Activated CD8-positive, alpha-beta T cell treated with anti-CD3 and anti-CD28 coated beads for 36 hours (primary cell): Measurements from ENCODE around the gene NACC1. TPM values are rescaled to one million over a fixed set of nuclear protein-coding genes. Genes with fewer than 3 reads are reported as not detected.

Experiments used
- ATAC-seq: fragments of 200-7000 bp; cut with Tn5 transposase; one replicate; pipeline ENCODE4 v1.10.0; 2021; ENCODE audit warnings: mild to moderate bottlenecking, moderate library complexity
- CTCF ChIA-PET: fragments of 350-600 bp; sonication (Branson Sonifier 250); formaldehyde crosslinking; loops from one replicate; lab custom pipeline; 2021; ENCODE audit warnings: antibody characterized with exemption; lab: Charles Lee
- POLR2A ChIA-PET: fragments of 350-600 bp; sonication (Branson Sonifier 250); formaldehyde crosslinking; loops from one replicate; lab custom pipeline; 2021; ENCODE audit warnings: antibody characterized with exemption; lab: Charles Lee
- DNase-seq: peaks from one replicate; pipeline ENCODE4 v3.0.0-alpha.2; 2020
- H3K27ac Mint-ChIP-seq: one replicate; pipeline ENCODE4 v1.8.0; 2021; ENCODE audit warnings: mild to moderate bottlenecking, mixed read lengths
- H3K27me3 Mint-ChIP-seq: one replicate; pipeline ENCODE4 v1.8.0; 2021; ENCODE audit warnings: mixed read lengths
- H3K36me3 Mint-ChIP-seq: one replicate; pipeline ENCODE4 v1.8.0; 2021; ENCODE audit warnings: low read depth, mixed read lengths
- H3K4me1 Mint-ChIP-seq: one replicate; pipeline ENCODE4 v1.8.0; 2021; ENCODE audit warnings: low read depth, mixed read lengths
- H3K4me3 Mint-ChIP-seq: one replicate; pipeline ENCODE4 v1.8.0; 2021; ENCODE audit warnings: mild to moderate bottlenecking, moderate library complexity, mixed read lengths
- H3K9me3 Mint-ChIP-seq: one replicate; pipeline ENCODE4 v1.8.0; 2021; ENCODE audit warnings: mixed read lengths
- intact Hi-C: fragments of 100-400 bp; cut with micrococcal nuclease; formaldehyde crosslinking; loops from one replicate; pipeline ENCODE4 v1.10.0; 2022
- total RNA-seq, 2 experiments: library from RNA; stranded (reverse); gene quantifications; one replicate each; pipeline ENCODE4 v1.2.3, GENCODE V29; 2021
- TF ChIP-seq, protein P1 (sequence below): fragments of 200-600 bp; IDR thresholded peaks from one replicate; pipeline ENCODE4 v1.8.0; 2022; ENCODE audit warnings: antibody characterized with exemption, mild to moderate bottlenecking

NACC1 gene
- total RNA-seq, 2 experiments from 2014 or later: 73.8 to 87.5 TPM

DNA sequence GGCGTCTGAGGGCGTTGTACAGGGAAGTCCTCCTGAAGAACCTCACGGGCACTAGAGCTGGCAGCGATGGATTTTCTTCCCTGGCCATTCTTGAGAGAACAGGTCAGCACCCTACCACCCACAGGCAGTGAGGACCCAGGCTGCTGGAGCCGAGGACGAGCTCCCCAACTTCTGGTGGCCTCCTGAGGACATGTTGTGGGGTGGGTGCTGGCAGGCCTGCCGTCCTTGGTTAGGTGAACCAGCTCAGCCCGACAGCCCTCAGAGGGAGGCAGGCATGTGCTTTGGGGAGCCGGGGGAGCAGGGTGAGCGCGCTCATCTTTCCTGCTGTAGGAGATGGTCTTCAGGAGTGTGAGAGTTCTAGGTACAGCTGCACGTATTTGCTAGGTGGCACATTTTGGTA lies 30.8 kb upstream of the NACC1 start:
- ChIA-PET POLR2A (interaction anchor here (0.9 kb wide), 1 partner anchor 10 kb away, joined by 3 read pairs; no protein-coding TSS in a partner anchor), CTCF (interaction anchor here (1.0 to 2.1 kb wide), 3 partner anchors 54 to 122 kb away, joined by 3 to 12 read pairs (median 5); no protein-coding TSS in a partner anchor)
- Mint-ChIP-seq H3K9me3 (no peaks in the 10 kb centered on the region), H3K27me3 (no peaks in the 10 kb centered on the region), H3K27ac (no peak overlapping the region), H3K36me3 (no peaks in the 10 kb centered on the region), H3K4me1 (no peaks in the 10 kb centered on the region), H3K4me3 (no peak overlapping the region)
- no peak for ATAC-seq
- TF ChIP-seq, protein P1, sequence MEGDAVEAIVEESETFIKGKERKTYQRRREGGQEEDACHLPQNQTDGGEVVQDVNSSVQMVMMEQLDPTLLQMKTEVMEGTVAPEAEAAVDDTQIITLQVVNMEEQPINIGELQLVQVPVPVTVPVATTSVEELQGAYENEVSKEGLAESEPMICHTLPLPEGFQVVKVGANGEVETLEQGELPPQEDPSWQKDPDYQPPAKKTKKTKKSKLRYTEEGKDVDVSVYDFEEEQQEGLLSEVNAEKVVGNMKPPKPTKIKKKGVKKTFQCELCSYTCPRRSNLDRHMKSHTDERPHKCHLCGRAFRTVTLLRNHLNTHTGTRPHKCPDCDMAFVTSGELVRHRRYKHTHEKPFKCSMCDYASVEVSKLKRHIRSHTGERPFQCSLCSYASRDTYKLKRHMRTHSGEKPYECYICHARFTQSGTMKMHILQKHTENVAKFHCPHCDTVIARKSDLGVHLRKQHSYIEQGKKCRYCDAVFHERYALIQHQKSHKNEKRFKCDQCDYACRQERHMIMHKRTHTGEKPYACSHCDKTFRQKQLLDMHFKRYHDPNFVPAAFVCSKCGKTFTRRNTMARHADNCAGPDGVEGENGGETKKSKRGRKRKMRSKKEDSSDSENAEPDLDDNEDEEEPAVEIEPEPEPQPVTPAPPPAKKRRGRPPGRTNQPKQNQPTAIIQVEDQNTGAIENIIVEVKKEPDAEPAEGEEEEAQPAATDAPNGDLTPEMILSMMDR: no peak
- intact Hi-C loops: no loop called here
- no peak for DNase-seq

DNA sequence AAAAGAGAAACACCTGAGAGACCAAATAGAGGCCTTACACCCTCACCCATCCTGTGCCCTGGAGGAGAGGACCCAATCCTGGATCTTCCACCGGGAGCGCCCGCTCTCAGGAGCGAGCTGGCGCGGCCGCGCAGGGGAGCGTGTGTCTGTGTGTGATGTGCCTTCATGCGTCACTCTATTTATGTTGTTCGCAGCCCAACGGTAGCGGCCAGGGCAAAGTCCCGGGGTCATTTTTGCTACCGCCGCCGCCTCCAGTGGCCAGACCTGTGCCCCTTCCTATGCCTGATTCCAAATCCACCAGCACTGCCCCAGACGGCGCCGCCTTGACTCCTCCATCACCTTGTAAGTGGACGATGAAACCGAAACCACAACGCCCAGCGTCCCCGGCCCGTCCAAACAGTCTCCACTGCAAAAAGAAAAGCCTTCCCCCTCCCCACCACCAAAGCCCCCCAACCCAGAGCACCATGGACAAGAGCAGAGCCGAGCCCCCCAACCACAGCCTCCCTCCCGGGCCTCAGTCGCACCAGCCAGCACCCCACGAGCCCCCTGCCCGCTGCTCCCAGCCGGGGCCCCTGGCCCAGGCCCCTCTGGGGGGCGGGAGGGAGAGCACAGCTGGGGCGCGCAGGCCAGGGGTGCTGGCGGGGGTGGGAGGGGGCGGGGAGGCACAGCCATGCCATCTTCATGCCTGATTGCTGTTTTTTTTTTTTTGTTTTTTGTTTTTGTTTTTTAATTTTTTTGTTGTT lies 30.1 kb upstream of the NACC1 start:
- H3K4me1 Mint-ChIP-seq: no peaks in the 10 kb centered on the region
- H3K4me3 Mint-ChIP-seq: no peak overlapping the region
- no peaks in the 10 kb centered on the region for H3K27me3 Mint-ChIP-seq
- H3K9me3 Mint-ChIP-seq: no peaks in the 10 kb centered on the region
- CTCF ChIA-PET: interaction anchor here (1.0 to 2.1 kb wide), 3 partner anchors 55 to 122 kb away, joined by 3 to 12 read pairs (median 5); no protein-coding TSS in a partner anchor
- H3K27ac Mint-ChIP-seq: no peak overlapping the region
- ATAC-seq (no peak), DNase-seq (no peak)
- intact Hi-C loops: no loop called here
- H3K36me3 Mint-ChIP-seq: no peaks in the 10 kb centered on the region
- POLR2A ChIA-PET: interaction anchor here (0.9 kb wide), 1 partner anchor 11 kb away, joined by 3 read pairs; no protein-coding TSS in a partner anchor
- TF ChIP-seq, protein P1: no peak

DNA sequence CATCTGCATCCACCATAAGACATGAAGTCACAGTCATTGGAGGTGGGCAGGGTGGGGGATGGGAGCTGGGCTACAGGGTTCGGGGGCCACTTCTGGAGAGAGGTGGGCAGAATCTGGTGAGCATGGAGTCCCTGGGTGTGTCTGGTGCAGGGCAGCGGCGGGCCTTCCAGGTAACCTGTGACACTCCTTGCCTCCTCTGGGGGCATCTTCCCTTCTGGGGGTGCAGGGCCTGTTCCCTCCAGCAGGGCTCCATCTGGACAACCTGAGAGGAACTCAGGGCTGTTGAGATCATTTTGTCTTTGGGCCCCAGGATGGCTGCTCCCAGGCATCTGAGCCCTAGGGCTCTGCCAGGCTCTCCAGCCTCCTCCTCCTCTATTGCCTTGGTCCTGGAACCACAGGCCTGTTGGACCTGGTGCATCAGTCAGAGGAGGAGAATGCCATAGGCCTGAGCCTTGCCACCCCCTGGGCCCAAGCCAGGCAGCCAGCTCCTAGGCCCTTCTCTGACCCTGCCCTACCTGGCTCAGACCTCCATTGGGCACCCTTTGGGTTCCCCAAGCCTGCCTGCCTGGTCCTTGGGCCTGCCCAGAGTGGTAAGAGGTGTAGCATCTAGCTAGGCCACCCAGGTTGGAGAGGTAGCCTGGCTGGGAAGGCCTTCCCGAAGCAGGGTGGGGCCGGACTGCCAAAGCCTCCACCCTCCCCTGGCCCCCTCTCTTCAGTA lies 28.8 kb upstream of the NACC1 start:
- H3K27me3 Mint-ChIP-seq: peaks cover under 1% of the 10 kb centered on the region
- H3K4me3 Mint-ChIP-seq: no peak overlapping the region
- DNase-seq (peak; percentile 51), ATAC-seq (peak; percentile 76)
- H3K36me3 Mint-ChIP-seq: no peaks in the 10 kb centered on the region
- POLR2A ChIA-PET: no interaction called here
- TF ChIP-seq, protein P1: peak; percentile 56
- H3K4me1 Mint-ChIP-seq: no peaks in the 10 kb centered on the region
- no peak overlapping the region for H3K27ac Mint-ChIP-seq
- no peaks in the 10 kb centered on the region for H3K9me3 Mint-ChIP-seq
- intact Hi-C loops: no loop called here
- CTCF ChIA-PET: interaction anchor here (0.7 to 7.4 kb wide), 3 partner anchors 16 to 112 kb away, joined by 3 to 116 read pairs (median 22); no protein-coding TSS in a partner anchor

DNA sequence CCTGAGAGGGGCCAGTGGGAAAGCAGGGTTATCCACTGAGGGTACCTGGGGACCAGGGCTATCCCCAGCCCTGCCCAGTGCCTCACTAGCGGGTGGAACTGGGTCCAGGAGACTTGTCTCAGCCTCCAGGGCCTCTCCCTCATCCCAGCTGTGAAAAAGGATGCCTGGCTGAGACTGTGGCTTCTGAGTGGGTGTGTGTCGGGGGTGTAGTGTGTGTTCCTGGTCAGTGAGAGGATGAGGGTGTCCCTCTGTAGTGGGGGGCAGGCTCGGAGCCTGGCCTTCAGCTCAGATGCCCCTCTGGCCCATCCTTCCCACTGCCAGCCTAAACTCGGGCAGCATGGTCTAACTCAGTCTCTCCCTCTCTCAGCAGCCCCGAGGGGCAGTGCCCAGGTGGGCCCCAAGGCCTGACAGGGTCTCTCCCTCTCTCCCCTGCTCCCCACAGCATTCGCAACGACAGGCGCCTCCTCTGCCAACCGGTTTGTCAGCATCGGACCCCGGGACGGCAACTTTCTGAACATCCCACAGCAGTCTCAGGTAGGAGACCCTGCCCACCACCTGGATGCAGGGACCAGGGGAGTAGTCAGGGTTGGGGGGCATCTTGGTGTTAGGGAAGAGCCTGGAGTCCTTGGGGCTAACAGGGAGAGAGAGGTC lies 28.1 kb upstream of the NACC1 start:
- Mint-ChIP-seq H3K9me3 (no peaks in the 10 kb centered on the region), H3K27ac (no peak overlapping the region), H3K27me3 (peaks cover 5% of the 10 kb centered on the region), H3K36me3 (no peaks in the 10 kb centered on the region), H3K4me1 (peaks cover 5% of the 10 kb centered on the region), H3K4me3 (no peak overlapping the region)
- intact Hi-C loops: no loop called here
- DNase-seq: no peak
- ChIA-PET POLR2A (no interaction called here), CTCF (interaction anchor here (0.7 to 7.4 kb wide), 3 partner anchors 16 to 113 kb away, joined by 3 to 116 read pairs (median 22); no protein-coding TSS in a partner anchor)
- ATAC-seq: no peak
- TF ChIP-seq, protein P1: no peak
